Measurements from ENCODE around the gene FOXJ1. TPM values are rescaled to one million over a fixed set of nuclear protein-coding genes. Genes with fewer than 3 reads are reported as not detected.

Gene FOXJ1
- total RNA-seq, 3 donors from 2014 or later, result 0.16 to 2.2 (median 0.52) TPM

DNA sequence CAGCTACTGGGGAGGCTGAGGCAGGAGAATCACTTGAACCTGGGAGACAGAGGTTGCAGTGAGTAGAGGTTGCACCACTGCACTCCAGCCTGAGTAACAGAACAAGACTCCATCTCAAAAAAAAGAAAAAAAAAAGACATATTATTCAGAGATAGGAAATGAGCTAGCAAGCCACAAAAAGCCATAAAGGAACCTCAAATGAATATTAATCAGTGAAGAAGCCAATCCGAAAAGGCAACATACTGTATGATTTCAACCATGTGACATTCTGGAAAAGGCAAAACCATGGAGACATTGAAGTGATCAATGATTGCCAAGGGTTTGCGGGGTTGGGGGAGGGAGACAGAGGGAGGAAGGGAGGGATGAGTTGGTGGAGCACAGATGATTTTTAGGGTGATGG is 29.1 kb downstream of the FOXJ1 start:
- no peak for ATAC-seq
- Histone ChIP-seq H3K4me1 (ENCODE audit: low read depth) (no peaks in the 10 kb centered on the region), H3K36me3 (ENCODE audit: low read depth) (no peaks in the 10 kb centered on the region), H3K4me3 (no peak overlapping the region), H3K9me3 (no peaks in the 10 kb centered on the region)
- TF ChIP-seq, protein P1, sequence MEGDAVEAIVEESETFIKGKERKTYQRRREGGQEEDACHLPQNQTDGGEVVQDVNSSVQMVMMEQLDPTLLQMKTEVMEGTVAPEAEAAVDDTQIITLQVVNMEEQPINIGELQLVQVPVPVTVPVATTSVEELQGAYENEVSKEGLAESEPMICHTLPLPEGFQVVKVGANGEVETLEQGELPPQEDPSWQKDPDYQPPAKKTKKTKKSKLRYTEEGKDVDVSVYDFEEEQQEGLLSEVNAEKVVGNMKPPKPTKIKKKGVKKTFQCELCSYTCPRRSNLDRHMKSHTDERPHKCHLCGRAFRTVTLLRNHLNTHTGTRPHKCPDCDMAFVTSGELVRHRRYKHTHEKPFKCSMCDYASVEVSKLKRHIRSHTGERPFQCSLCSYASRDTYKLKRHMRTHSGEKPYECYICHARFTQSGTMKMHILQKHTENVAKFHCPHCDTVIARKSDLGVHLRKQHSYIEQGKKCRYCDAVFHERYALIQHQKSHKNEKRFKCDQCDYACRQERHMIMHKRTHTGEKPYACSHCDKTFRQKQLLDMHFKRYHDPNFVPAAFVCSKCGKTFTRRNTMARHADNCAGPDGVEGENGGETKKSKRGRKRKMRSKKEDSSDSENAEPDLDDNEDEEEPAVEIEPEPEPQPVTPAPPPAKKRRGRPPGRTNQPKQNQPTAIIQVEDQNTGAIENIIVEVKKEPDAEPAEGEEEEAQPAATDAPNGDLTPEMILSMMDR (IDR thresholded peaks at IDR 0.05), result no peak
- DNase-seq, result no peak
- intact Hi-C loops (cut with DNase I, micrococcal nuclease), result no loop called here

- DNase-seq, result no peak
- TF ChIP-seq, protein P1 (IDR thresholded peaks at IDR 0.05), result no peak
- H3K9me3 ChIP-seq, result no peaks in the 10 kb centered on the region
- H3K4me1 ChIP-seq (ENCODE audit: low read depth), result peaks cover 7% of the 10 kb centered on the region
- intact Hi-C loops (cut with DNase I, micrococcal nuclease), result no loop called here
- H3K36me3 ChIP-seq (ENCODE audit: low read depth), result no peaks in the 10 kb centered on the region
- H3K4me3 ChIP-seq, result no peak overlapping the region
- no peak for ATAC-seq
Measured at GRCh38 chr17:76107509-76107908, 33.5 kb downstream of the FOXJ1 start.

GRCh38 chr17:76106703-76107102 is 34.3 kb downstream of the FOXJ1 start:
- Histone ChIP-seq H3K36me3 (ENCODE audit: low read depth) (no peaks in the 10 kb centered on the region), H3K4me3 (no peak overlapping the region), H3K9me3 (no peaks in the 10 kb centered on the region), H3K4me1 (ENCODE audit: low read depth) (peaks cover 10% of the 10 kb centered on the region)
- ATAC-seq, result no peak
- DNase-seq, result no peak
- intact Hi-C loops (cut with DNase I, micrococcal nuclease), result no loop called here
- TF ChIP-seq, protein P1 (IDR thresholded peaks at IDR 0.05), result no peak

DNA sequence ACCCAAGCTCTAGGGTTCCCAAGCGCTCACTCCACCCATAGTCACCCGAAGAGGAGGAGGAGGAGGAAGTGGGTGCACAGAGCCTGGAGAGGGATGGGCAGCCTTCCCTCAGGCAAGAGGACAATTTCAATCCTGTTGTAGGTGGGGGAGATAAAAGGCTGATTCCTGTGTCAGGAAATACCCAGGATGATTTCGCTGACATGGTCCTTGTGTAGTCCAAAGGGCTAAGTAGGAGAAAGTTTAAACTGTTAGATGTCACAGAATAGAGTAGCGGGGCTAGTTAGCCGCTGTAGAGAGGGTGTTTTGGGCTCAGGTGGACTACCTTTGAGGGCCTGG is 36.2 kb downstream of the FOXJ1 start:
- Histone ChIP-seq H3K4me1 (ENCODE audit: low read depth) (peaks cover 10% of the 10 kb centered on the region), H3K4me3 (no peak overlapping the region), H3K9me3 (no peaks in the 10 kb centered on the region), H3K36me3 (ENCODE audit: low read depth) (no peaks in the 10 kb centered on the region)
- ATAC-seq (no peak), DNase-seq (no peak)
- TF ChIP-seq, protein P1 (IDR thresholded peaks at IDR 0.05), result no peak
- intact Hi-C loops (cut with DNase I, micrococcal nuclease), result no loop called here

DNA sequence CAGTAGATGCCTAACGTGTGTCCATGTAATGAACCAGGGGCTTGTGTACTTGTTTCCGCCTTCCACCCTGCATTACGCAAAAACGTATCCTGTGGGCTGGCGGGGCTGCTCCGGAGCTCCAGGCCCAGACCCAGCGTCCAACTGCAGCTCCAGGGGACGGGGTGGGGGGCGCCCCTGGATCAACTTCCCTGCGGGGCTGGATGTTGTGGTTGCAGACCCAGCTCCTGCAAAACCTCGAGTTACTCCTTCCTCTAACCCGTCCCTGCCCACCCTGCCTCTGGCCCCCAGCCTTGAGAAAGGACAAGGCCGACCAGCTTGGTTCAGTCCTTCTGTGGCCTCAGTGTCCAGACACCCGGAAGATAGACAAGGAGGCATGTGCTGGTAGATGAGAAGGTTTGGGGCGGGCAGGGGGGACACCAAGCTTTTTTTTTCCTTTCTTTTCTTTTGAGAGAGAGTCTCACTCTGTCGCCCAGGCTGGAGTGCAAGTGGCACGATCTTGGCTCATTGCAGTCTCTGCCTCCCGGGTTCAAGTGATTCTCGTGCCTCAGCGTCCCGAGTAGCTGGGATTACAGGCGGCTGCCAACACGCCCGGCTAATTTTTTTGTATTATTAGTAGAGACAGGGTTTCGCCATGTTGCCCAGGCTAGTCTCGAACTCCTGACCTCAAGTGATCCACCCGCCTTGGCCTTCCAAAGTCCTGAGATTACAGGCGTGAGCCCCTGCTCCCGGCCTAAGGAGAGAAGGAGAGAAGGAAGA is 36.7 kb downstream of the FOXJ1 start:
- ATAC-seq (no peak), DNase-seq (peak in 1 of 3 donors; percentile 61)

More for the DNA sequence above, 36.7 kb downstream of the FOXJ1 start:
- Histone ChIP-seq H3K36me3 (ENCODE audit: low read depth) (no peaks in the 10 kb centered on the region), H3K4me3 (no peak overlapping the region), H3K4me1 (ENCODE audit: low read depth) (peaks cover 10% of the 10 kb centered on the region), H3K9me3 (no peaks in the 10 kb centered on the region)
- intact Hi-C loops (cut with DNase I, micrococcal nuclease), result no loop called here
- TF ChIP-seq, protein P1 (IDR thresholded peaks at IDR 0.05), result no peak

Measured in mucosa of descending colon (tissue), 3 donors.